HEK293 (cell line): ENCODE data around the gene OBSL1.

Experiments
- ZNF10 ChIP-seq: fragments of 450-650 bp; formaldehyde crosslinking; IDR thresholded peaks from 2 replicates; pipeline ENCODE4 v1.5.1; 2017; ENCODE audit warnings: missing biosample characterization, missing genetic modification characterization
- ZNF274 ChIP-seq, 2 experiments: fragments of 200-500 bp in 1 of 2; fragments of 450-650 bp in 1 of 2; sonication (Bioruptor generic) in 1 of 2; formaldehyde crosslinking in 1 of 2; IDR thresholded peaks; 2 replicates each; pipeline versions ENCODE4 v1.5.1 to v1.6.1; 2014 to 2016; ENCODE audit warnings: borderline replicate concordance in 1 of 2, inconsistent platforms in 1 of 2, low read length in 1 of 2, missing biosample characterization in 1 of 2, missing genetic modification characterization in 1 of 2
- ZNF530 ChIP-seq: fragments of 450-650 bp; formaldehyde crosslinking; IDR thresholded peaks from 2 replicates; pipeline ENCODE4 v1.5.1; 2016; ENCODE audit warnings: low read depth, missing biosample characterization, missing genetic modification characterization

DNA sequence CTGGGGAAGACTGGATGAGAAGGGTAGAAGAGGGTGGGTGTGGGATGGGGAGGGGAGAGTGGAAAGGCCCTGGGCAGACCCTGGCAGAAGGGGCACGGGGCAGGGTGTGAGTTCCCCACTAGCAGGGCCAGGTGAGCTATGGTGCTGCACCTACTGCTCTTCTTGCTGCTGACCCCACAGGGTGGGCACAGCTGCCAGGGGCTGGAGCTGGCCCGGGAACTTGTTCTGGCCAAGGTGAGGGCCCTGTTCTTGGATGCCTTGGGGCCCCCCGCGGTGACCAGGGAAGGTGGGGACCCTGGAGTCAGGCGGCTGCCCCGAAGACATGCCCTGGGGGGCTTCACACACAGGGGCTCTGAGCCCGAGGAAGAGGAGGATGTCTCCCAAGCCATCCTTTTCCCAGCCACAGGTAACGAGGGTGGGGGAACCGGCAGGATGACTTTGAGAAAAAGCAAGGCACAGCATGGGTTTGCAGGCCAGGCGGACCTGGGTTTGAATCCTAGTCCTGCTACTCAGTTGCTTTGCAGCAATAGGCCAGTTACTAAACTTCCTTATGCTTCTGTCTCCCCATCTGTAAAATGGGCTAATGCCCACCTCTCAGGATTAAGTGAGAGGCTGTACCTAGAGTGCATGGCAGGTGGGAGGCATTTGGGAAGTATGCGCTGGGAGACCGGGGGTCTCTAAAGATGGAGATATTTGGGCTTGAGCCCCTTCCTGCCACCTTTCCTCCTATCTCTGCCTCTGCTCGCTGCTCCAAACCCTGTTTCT is 1.1 kb upstream of the OBSL1 start, which contains the start of gene INHA:
- TF ChIP-seq ZNF530 = no peak
- TF ChIP-seq ZNF10 (tag by site-specific recombination) = no peak
- no peak for TF ChIP-seq ZNF274 (IDR thresholded peaks at IDR 0.05; ENCODE audit: low read length)
- no peak for TF ChIP-seq ZNF274 (tag by site-specific recombination; IDR thresholded peaks at IDR 0.05; ENCODE audit: borderline replicate concordance)
